ENCODE results near the gene NTN1.

DNA sequence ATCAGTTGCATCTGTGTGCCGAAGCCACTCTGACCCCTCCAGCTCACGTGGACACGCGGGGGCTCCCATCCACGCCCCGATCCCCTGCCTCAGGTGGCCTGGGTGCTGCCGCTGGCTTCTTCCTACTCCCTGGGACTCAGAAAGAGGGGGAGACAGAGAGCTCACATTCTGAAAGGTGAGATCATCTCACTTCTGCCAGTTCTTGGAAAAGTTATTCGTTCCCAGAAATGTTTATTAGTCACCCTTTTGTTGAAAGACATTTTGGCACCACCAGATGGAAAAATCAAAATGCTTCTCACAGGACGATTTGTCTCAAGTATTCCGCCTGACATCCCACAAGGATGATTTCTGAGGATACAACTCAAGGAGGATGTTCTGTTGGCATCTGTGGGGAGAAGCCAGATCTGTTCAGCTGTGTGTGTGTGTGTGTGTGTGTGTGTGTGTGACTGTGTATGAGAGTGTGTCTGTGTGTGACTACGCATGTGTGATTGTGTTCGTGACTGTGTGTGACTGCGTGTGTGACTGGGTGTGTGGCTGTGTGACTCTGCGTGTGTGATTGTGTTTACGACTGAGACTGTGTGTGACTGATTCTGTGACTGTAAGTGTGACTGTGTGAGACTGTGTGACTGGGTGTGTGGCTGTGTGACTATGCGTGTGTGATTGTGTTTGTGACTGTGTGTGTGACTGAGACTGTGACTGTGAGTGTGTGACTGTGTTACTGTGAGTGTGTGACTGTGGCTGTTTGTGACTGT lies 207.3 kb downstream of the NTN1 start:
- TF ChIP-seq CTCF (IDR thresholded peaks at IDR 0.05) (no peak), POLR2AphosphoS5 (IDR thresholded peaks at IDR 0.05; ENCODE audit: low read depth, low read length) (no peak), SIN3A (IDR thresholded peaks at IDR 0.05; ENCODE audit: borderline replicate concordance, insufficient read depth, low read depth, low read length) (no peak)
- TF ChIP-seq, protein P1, sequence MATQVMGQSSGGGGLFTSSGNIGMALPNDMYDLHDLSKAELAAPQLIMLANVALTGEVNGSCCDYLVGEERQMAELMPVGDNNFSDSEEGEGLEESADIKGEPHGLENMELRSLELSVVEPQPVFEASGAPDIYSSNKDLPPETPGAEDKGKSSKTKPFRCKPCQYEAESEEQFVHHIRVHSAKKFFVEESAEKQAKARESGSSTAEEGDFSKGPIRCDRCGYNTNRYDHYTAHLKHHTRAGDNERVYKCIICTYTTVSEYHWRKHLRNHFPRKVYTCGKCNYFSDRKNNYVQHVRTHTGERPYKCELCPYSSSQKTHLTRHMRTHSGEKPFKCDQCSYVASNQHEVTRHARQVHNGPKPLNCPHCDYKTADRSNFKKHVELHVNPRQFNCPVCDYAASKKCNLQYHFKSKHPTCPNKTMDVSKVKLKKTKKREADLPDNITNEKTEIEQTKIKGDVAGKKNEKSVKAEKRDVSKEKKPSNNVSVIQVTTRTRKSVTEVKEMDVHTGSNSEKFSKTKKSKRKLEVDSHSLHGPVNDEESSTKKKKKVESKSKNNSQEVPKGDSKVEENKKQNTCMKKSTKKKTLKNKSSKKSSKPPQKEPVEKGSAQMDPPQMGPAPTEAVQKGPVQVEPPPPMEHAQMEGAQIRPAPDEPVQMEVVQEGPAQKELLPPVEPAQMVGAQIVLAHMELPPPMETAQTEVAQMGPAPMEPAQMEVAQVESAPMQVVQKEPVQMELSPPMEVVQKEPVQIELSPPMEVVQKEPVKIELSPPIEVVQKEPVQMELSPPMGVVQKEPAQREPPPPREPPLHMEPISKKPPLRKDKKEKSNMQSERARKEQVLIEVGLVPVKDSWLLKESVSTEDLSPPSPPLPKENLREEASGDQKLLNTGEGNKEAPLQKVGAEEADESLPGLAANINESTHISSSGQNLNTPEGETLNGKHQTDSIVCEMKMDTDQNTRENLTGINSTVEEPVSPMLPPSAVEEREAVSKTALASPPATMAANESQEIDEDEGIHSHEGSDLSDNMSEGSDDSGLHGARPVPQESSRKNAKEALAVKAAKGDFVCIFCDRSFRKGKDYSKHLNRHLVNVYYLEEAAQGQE (IDR thresholded peaks at IDR 0.05; ENCODE audit: insufficient read depth in 1 of 2, low read depth in 2 of 2, low read length in 1 of 2), result no peak
